HG02588 (cell line): Measurements from ENCODE around the gene SRM.
"Not testable (repeated sequence)": the region's sequence is repeated elsewhere in the genome, so short reads cannot be mapped to it uniquely, and the experiment has no call there.

Source experiments
- ATAC-seq: cut with Tn5 transposase; IDR thresholded peaks from one replicate; pipeline ENCODE4 v1.9.1; 2021; ENCODE audit warnings: mild to moderate bottlenecking, moderate library complexity; ENCODE audit not compliant: unreplicated experiment

SRM gene

DNA sequence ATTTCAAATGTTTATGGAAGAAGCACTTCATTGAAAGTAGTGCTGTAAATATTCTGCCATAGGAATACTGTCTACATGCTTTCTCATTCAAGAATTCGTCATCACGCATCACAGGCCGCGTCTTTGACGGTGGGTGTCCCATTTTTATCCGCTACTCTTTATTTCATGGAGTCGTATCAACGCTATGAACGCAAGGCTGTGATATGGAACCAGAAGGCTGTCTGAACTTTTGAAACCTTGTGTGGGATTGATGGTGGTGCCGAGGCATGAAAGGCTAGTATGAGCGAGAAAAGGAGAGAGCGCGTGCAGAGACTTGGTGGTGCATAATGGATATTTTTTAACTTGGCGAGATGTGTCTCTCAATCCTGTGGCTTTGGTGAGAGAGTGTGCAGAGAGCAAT is 36.6 kb downstream of the SRM start:
- ATAC-seq, result no peak

DNA sequence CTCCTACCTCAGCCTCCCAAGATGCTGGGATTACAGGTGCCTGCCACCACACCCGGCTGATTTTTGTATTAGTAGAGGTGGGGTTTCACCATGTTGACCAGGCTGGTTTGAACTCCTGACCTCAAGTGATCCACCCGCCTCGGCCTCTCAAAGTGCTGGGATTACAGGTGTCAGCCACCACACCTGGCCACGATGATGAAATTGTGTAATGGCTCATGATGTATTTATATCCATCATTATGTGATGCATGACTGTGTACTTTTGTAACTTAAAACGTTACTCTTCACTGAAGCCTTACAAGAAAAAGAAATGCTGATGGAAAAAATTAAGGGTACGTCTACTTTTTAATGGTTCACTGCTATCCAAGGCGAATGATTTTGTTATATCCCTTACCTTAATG is 39.8 kb downstream of the SRM start:
- no peak for ATAC-seq

DNA sequence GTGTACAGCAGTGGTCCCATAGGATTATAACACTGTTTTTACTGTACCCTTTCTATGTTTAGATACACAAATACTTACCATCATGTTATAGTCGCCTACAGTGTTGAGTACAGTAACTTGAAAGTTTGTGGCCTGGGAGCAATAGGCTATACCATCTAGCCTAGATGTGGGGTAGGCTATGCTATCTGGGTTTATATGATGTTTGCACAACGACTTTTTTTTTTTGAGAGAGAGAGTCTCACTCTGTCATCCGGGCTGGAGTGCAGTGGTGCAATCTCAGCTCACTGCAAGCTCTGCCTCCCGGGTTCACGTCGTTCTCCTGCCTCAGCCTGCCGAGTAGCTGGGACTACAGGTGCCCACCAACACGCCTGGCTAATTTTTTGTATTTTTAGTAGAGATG is 40.5 kb downstream of the SRM start:
- ATAC-seq, result not testable (repeated sequence)

DNA sequence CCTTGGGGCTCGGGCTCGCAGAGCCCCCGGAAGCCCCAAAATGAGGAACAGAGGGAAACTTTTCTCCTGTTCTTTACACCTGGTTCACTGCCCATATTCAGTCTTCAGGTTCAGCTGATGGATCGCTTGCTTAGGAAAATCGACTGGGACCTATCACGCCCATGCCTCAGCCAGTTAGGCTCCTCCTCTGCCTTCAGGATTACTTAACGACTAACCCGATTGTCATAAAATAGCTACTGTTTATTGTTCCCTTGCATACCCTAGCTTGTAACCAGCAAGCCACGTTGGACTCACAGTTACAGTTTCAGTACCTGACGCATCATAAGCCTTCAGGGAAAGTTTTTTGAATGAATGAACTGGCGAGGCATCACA is 46.7 kb downstream of the SRM start:
- ATAC-seq, result peak; percentile 5

DNA sequence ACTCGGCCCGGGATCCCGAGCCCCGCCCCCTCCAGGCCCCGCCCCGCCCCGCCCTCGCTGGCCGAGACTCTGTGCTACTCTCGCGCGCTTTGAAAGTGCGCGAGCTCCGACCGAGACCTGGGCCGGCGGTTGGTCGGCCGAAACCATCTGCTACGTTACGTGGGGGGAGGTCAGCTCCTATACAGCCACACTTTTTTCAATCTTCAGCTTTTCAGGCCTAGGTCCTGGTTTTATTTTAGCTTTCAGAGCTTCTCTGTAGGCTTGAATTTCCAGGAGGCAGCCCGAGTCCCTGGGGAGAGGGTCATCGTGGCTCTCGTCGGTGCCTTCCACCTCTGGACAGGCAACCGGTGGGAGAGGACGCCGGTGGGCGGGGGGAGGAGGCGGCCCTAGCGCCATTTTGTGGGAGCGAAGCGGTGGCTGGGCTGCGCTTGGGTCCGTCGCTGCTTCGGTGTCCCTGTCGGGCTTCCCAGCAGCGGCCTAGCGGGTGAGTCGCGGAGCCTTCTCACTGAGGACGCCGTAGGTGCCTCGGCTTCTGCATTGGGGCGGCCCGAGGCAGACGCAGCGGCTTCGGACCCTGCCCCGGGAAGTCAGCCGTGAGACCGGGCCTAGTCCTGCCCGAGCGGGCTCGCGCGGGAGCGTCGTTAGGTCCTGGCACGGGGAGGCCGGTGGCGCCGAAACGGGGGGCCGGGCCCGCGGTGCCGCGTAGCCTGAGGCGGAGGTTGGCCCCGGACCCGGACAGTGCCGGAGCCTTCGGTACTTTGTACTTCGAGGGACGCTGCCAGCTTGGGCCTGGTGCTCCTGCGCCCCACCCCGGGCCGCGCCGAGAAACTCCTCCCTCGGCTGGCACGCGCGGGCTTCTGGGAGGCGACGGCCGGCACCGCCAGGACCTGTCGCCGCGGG is 47.3 kb downstream of the SRM start, which contains the start of gene TARDBP:
Gene TARDBP (plus strand): TSS at position 395 of the 900 bp plus-strand sequence. CDS start 1,074 bp downstream, outside the sequence.
- peak; percentile 86 for ATAC-seq
